ENCODE results near the gene MLANA.

DNA sequence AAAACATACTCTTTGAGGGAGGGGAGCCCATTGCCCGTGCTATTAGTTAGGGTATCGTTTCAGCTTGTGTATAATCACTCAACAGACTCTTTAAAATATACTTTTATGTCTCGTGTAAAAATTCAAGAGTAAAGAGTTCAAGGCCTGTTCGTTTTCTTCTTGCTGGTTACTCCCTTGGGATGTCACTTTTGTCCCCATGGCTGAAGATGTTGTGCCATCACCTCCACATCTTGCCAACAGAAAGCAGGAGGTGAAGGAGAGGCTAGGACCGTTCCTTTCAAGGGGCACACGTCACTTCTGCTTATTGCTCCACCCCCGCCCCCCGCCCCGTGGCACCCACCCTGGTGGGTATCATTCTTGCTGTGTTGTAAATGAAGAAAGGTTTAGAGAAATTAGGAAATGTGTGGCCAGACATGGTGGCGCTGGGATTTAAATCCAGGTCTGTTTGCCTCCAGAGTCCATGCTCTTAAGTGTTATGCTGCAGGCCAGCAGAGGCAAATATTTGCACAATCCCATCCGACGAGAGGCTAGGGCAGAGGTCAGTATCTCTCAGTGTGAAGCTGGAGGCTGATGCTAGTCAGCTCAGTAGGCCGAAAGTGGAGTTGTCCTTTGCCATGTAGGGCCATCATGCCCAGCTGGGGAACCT is 3.0 kb downstream of the MLANA start:
- TF ChIP-seq POLR2AphosphoS5 (IDR thresholded peaks at IDR 0.05; ENCODE audit: low read depth) (no peak), CTCF (IDR thresholded peaks at IDR 0.05; ENCODE audit: insufficient read depth, low read length) (no peak), REST (IDR thresholded peaks at IDR 0.05; ENCODE audit: insufficient replicate concordance, low read depth) (no peak), GABPA (IDR thresholded peaks at IDR 0.05; ENCODE audit: low read depth) (no peak), SPI1 (IDR thresholded peaks at IDR 0.05; ENCODE audit: borderline replicate concordance, low read depth) (no peak)
